HepG2 (cell line): ENCODE measurements around the gene JAZF1. TPM values are rescaled to one million over a fixed set of nuclear protein-coding genes. Genes with fewer than 3 reads are reported as not detected.

Experiments used
- ATAC-seq: fragments of 200-7000 bp; cut with Tn5 transposase; 3 replicates; pipeline ENCODE4 v1.9.1; 2020; ENCODE audit warnings: mild to moderate bottlenecking, moderate library complexity
- BruUV-seq: library from RNA; stranded (reverse); fragments of 400-500 nt; replicated peaks from 2 replicates; lab custom pipeline; 2021; lab: Mats Ljungman, UMichigan
- CTCF ChIA-PET: fragments of 300-600 bp; formaldehyde crosslinking; extraction: SDS; loops from one replicate; lab custom pipeline; 2021; ENCODE audit warnings: low total read pairs, inconsistent platforms, low intra/inter-chr PET ratio; lab: Yijun Ruan, JAX
- POLR2A ChIA-PET: fragments of 350-600 bp; sonication (Branson Sonifier 250); formaldehyde crosslinking; loops from one replicate; lab custom pipeline; 2020; ENCODE audit warnings: antibody characterized with exemption, inconsistent platforms; lab: Yijun Ruan, JAX
- DNase-seq: peaks from one replicate; pipeline ENCODE4 v3.0.0-alpha.2; 2015; ENCODE audit warnings: low spot score
- FAIRE-seq: peaks from 3 replicates; lab custom pipeline; 2011; peaks lifted over from hg19 to GRCh38; lab: Jason Lieb, UNC
- H2AFZ ChIP-seq: one replicate; pipeline ENCODE4 v1.6.1; 2011; ENCODE audit warnings: low read length, inconsistent platforms
- H3K27ac ChIP-seq: fragments of 300-600 bp; 3 replicates; pipeline ENCODE4 v1.8.0; 2011; ENCODE audit warnings: mixed run types, mild to moderate bottlenecking, mixed read lengths, low read length, inconsistent platforms; ENCODE audit not compliant: insufficient read depth; ENCODE audit errors: extremely low read length
- H3K27me3 ChIP-seq, 2 experiments: fragments of 200-600 bp in 1 of 2; 2 replicates in 1 of 2; 3 replicates in 1 of 2; pipeline versions ENCODE4 v1.6.0 to v1.8.0; 2011; ENCODE audit warnings: low read length in 2 of 2, mild to moderate bottlenecking in 2 of 2, moderate library complexity in 2 of 2, inconsistent platforms in 1 of 2; ENCODE audit not compliant: insufficient read depth in 2 of 2, control insufficient read depth in 1 of 2
- H3K36me3 ChIP-seq, 2 experiments: fragments of 200-600 bp in 1 of 2; replicated peaks in 1 of 2; 2 replicates in 1 of 2; 3 replicates in 1 of 2; pipeline versions ENCODE4 v1.5.1 to v1.8.0; 2011; ENCODE audit warnings: low read length in 2 of 2, inconsistent platforms in 1 of 2; ENCODE audit not compliant: insufficient read depth in 2 of 2, control insufficient read depth in 1 of 2
- H3K4me1 ChIP-seq: 2 replicates; pipeline ENCODE4 v1.5.1; 2012; ENCODE audit warnings: low read length, inconsistent platforms; ENCODE audit not compliant: insufficient read depth
- H3K4me2 ChIP-seq: 2 replicates; pipeline ENCODE4 v1.6.0; 2011; ENCODE audit warnings: low read depth, low read length, inconsistent platforms
- H3K4me3 ChIP-seq, 3 experiments: fragments of 200-600 bp in 1 of 3; sonication (generic), shearing (Covaris generic) in 1 of 3; replicated peaks in 1 of 3; 2 replicates each; pipeline ENCODE4 v1.5.1; 2011 to 2016; ENCODE audit warnings: low read length in 3 of 3, inconsistent platforms in 2 of 3, low read depth in 2 of 3, mild to moderate bottlenecking in 2 of 3, control low read depth in 1 of 3, mixed read lengths in 1 of 3; ENCODE audit not compliant: insufficient read depth in 1 of 3
- H3K79me2 ChIP-seq: one replicate; pipeline ENCODE4 v1.6.1; 2011; ENCODE audit warnings: low read length, inconsistent platforms; ENCODE audit not compliant: insufficient read depth
- H3K9ac ChIP-seq: 2 replicates; pipeline ENCODE4 v1.6.0; 2011; ENCODE audit warnings: mild to moderate bottlenecking, low read depth, low read length, inconsistent platforms; ENCODE audit not compliant: insufficient read depth
- H3K9me3 ChIP-seq: 2 replicates; pipeline ENCODE4 v1.5.1; 2012; ENCODE audit warnings: mild to moderate bottlenecking, low read length
- H4K20me1 ChIP-seq: 2 replicates; pipeline ENCODE4 v1.6.0; 2011; ENCODE audit warnings: inconsistent platforms, mild to moderate bottlenecking, low read length, moderate library complexity; ENCODE audit not compliant: insufficient read depth
- CBX1 ChIP-seq: IDR thresholded peaks from one replicate; pipeline ENCODE4 v1.6.1; 2016; ENCODE audit warnings: antibody characterized with exemption, low read depth
- FOXJ3 ChIP-seq: sonication (generic); formaldehyde crosslinking; IDR thresholded peaks from 2 replicates; pipeline ENCODE4 v1.4.0; 2020; ENCODE audit warnings: missing genetic modification reagents, mild to moderate bottlenecking, borderline replicate concordance
- HOXA5 ChIP-seq: sonication (generic); formaldehyde crosslinking; IDR thresholded peaks from 2 replicates; pipeline ENCODE4 v1.4.0; 2020; ENCODE audit warnings: missing genetic modification reagents
- KDM3A ChIP-seq: IDR thresholded peaks from 2 replicates; pipeline ENCODE4 v1.6.1; 2018; ENCODE audit warnings: low read depth, missing compliant biosample characterization
- MIXL1 ChIP-seq: IDR thresholded peaks from 2 replicates; pipeline ENCODE4 v1.6.1; 2016
- SKI ChIP-seq: fragments of 450-650 bp; IDR thresholded peaks from one replicate; pipeline ENCODE4 v1.6.1; 2018; ENCODE audit warnings: mild to moderate bottlenecking; ENCODE audit not compliant: partially characterized antibody
- YY1 ChIP-seq: IDR thresholded peaks from 2 replicates; pipeline ENCODE4 v1.6.1; 2011; ENCODE audit warnings: low read length, low read depth, moderate library complexity, mild to moderate bottlenecking; ENCODE audit not compliant: insufficient read depth, insufficient replicate concordance
- ZFP36 ChIP-seq: fragments of 150-350 bp; IDR thresholded peaks from 2 replicates; pipeline ENCODE4 v1.6.1; 2018; ENCODE audit warnings: borderline replicate concordance, low read length, low read depth; ENCODE audit not compliant: partially characterized antibody
- ZFP36L2 ChIP-seq: sonication (generic); formaldehyde crosslinking; IDR thresholded peaks from 2 replicates; pipeline ENCODE4 v1.4.0; 2020; ENCODE audit warnings: missing genetic modification reagents
- WGBS: methylation state at CpG from one replicate; pipeline ENCODE4 v1.1.6; 2017; ENCODE audit warnings: low lambda C conversion rate; 5-methylcytosine and 5-hydroxymethylcytosine counted together
- in situ Hi-C: cut with HindIII; loops from 2 replicates; pipeline ENCODE4 v1.10.0; 2017; ENCODE audit warnings: low pct_unique_long_range_greater_than_20kb; ENCODE audit not compliant: extremely low pct_ligation_motif_present
- intact Hi-C: fragments of 100-400 bp; cut with micrococcal nuclease; formaldehyde crosslinking; loops from one replicate; pipeline ENCODE4 v1.10.0; 2022; ENCODE audit not compliant: unreplicated experiment
- polyA plus RNA-seq, 8 experiments: library from polyadenylated mRNA; depleted of rRNA in 3 of 8; stranded (reverse) in 7 of 8; unstranded in 1 of 8; fragments of >200 nt; fragmentation: Illumina TruSeq in 4 of 8; extraction: Trizol in 4 of 8; gene quantifications; 2 replicates each; pipeline versions ENCODE4 v1.2.1 to v1.2.3, GENCODE V29; 2011 to 2016; ENCODE audit warnings: low read depth in 4 of 8, missing spikeins in 1 of 8, mixed read lengths in 1 of 8; ENCODE audit not compliant: insufficient read depth in 1 of 8
- total RNA-seq, 5 experiments: library from RNA; depleted of rRNA; stranded (reverse); fragments of >200 nt; fragmentation: Illumina TruSeq; extraction: Trizol; gene quantifications; 2 replicates each; pipeline ENCODE4 v1.2.3, GENCODE V29; 2016; ENCODE audit warnings: low read depth in 1 of 5
- TF ChIP-seq, protein P1 (sequence below), 2 experiments: fragments of 450-650 bp in 1 of 2; sonication (generic) in 1 of 2; formaldehyde crosslinking; IDR thresholded peaks; 2 replicates each; pipeline versions ENCODE4 v1.5.0 to v1.8.0; 2020 to 2022; ENCODE audit warnings: mild to moderate bottlenecking in 1 of 2, missing genetic modification reagents in 1 of 2
- TF ChIP-seq, protein P2 (sequence below): sonication (generic); formaldehyde crosslinking; IDR thresholded peaks from 2 replicates; pipeline ENCODE4 v1.4.0; 2020; ENCODE audit warnings: mild to moderate bottlenecking, missing genetic modification reagents
- TF ChIP-seq, protein P3 (sequence below): sonication (generic); formaldehyde crosslinking; IDR thresholded peaks from 2 replicates; pipeline ENCODE4 v1.5.0; 2020; ENCODE audit warnings: missing genetic modification reagents, mild to moderate bottlenecking, borderline replicate concordance
- TF ChIP-seq, protein P4 (sequence below): sonication (generic); formaldehyde crosslinking; IDR thresholded peaks from 2 replicates; pipeline ENCODE4 v1.5.0; 2020; ENCODE audit warnings: mild to moderate bottlenecking, missing genetic modification reagents, borderline replicate concordance

JAZF1 gene
- total and polyA plus RNA-seq, 2 of the 13 experiments (the other 11 are each of a cell fraction or from before 2014, with no cell fraction given) = not detected

DNA sequence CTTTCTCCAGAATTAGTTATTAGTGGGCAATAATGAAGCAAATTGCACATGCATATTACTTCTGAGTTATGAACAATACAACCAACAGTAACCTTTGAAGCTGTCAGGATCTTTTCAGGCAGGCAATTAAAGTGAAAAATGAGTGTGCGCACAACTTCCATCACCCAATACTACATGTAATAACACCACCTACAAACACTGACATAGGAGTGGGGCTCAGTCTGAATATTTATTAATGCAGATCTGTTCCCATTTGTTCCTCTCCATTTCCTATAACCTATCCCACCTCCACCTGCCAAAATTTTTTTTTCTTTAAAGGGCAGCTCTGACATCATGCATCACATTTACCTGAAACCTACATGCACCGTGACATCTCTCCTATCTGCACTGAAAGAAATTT lies 177.2 kb downstream of the JAZF1 start:
- intact Hi-C loops = no loop called here
- in situ Hi-C loops = no loop called here
- ChIA-PET CTCF (no interaction called here), POLR2A (no interaction called here)
- TF ChIP-seq SKI (no peak), HOXA5 (CRISPR knock-in tag) (no peak), YY1 (no peak), FOXJ3 (CRISPR knock-in tag) (no peak), ZFP36L2 (CRISPR knock-in tag) (no peak), ZFP36 (no peak), MIXL1 (CRISPR knock-in tag) (no peak), KDM3A (CRISPR knock-in tag) (no peak), CBX1 (no peak)
- TF ChIP-seq, protein P1, sequence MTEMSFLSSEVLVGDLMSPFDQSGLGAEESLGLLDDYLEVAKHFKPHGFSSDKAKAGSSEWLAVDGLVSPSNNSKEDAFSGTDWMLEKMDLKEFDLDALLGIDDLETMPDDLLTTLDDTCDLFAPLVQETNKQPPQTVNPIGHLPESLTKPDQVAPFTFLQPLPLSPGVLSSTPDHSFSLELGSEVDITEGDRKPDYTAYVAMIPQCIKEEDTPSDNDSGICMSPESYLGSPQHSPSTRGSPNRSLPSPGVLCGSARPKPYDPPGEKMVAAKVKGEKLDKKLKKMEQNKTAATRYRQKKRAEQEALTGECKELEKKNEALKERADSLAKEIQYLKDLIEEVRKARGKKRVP (CRISPR knock-in tag; IDR thresholded peaks at IDR 0.05) = no peak
- TF ChIP-seq, protein P2, sequence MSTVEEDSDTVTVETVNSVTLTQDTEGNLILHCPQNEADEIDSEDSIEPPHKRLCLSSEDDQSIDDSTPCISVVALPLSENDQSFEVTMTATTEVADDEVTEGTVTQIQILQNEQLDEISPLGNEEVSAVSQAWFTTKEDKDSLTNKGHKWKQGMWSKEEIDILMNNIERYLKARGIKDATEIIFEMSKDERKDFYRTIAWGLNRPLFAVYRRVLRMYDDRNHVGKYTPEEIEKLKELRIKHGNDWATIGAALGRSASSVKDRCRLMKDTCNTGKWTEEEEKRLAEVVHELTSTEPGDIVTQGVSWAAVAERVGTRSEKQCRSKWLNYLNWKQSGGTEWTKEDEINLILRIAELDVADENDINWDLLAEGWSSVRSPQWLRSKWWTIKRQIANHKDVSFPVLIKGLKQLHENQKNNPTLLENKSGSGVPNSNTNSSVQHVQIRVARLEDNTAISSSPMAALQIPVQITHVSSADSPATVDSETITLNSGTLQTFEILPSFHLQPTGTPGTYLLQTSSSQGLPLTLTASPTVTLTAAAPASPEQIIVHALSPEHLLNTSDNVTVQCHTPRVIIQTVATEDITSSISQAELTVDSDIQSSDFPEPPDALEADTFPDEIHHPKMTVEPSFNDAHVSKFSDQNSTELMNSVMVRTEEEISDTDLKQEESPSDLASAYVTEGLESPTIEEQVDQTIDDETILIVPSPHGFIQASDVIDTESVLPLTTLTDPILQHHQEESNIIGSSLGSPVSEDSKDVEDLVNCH = no peak
- TF ChIP-seq, protein P3, sequence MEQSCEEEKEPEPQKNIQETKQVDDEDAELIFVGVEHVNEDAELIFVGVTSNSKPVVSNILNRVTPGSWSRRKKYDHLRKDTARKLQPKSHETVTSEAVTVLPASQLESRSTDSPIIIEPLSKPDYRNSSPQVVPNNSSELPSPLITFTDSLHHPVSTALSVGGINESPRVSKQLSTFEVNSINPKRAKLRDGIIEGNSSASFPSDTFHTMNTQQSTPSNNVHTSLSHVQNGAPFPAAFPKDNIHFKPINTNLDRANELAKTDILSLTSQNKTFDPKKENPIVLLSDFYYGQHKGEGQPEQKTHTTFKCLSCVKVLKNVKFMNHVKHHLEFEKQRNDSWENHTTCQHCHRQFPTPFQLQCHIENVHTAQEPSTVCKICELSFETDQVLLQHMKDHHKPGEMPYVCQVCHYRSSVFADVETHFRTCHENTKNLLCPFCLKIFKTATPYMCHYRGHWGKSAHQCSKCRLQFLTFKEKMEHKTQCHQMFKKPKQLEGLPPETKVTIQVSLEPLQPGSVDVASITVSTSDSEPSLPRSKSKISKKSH (CRISPR knock-in tag) = no peak
- TF ChIP-seq, protein P4, sequence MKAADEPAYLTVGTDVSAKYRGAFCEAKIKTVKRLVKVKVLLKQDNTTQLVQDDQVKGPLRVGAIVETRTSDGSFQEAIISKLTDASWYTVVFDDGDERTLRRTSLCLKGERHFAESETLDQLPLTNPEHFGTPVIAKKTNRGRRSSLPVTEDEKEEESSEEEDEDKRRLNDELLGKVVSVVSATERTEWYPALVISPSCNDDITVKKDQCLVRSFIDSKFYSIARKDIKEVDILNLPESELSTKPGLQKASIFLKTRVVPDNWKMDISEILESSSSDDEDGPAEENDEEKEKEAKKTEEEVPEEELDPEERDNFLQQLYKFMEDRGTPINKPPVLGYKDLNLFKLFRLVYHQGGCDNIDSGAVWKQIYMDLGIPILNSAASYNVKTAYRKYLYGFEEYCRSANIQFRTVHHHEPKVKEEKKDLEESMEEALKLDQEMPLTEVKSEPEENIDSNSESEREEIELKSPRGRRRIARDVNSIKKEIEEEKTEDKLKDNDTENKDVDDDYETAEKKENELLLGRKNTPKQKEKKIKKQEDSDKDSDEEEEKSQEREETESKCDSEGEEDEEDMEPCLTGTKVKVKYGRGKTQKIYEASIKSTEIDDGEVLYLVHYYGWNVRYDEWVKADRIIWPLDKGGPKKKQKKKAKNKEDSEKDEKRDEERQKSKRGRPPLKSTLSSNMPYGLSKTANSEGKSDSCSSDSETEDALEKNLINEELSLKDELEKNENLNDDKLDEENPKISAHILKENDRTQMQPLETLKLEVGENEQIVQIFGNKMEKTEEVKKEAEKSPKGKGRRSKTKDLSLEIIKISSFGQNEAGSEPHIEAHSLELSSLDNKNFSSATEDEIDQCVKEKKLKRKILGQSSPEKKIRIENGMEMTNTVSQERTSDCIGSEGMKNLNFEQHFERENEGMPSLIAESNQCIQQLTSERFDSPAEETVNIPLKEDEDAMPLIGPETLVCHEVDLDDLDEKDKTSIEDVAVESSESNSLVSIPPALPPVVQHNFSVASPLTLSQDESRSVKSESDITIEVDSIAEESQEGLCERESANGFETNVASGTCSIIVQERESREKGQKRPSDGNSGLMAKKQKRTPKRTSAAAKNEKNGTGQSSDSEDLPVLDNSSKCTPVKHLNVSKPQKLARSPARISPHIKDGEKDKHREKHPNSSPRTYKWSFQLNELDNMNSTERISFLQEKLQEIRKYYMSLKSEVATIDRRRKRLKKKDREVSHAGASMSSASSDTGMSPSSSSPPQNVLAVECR (CRISPR knock-in tag) = no peak
- no peak overlapping the region for H3K4me3 ChIP-seq
- no peak overlapping the region for H3K9ac ChIP-seq
- no peaks in the 10 kb centered on the region for H4K20me1 ChIP-seq
- H3K27ac ChIP-seq = no peak overlapping the region
- H3K27me3 ChIP-seq = no peaks in the 10 kb centered on the region
- no peaks in the 10 kb centered on the region for H3K79me2 ChIP-seq
- H3K4me1 ChIP-seq = no peaks in the 10 kb centered on the region
- BruUV-seq = no TSS peak
- FAIRE-seq = no peak
- no peak for ATAC-seq
- no peaks in the 10 kb centered on the region for H3K9me3 ChIP-seq
- no peak overlapping the region for H2AFZ ChIP-seq
- H3K36me3 ChIP-seq = no peaks in the 10 kb centered on the region
- H3K4me2 ChIP-seq = no peak overlapping the region
- DNase-seq = no peak
- 51% methylated on average over 2 of the region's 2 CpGs for WGBS
